ENCODE measurements around the gene PRG3. TPM values are rescaled to one million over a fixed set of nuclear protein-coding genes. Genes with fewer than 3 reads are reported as not detected.

PRG3 gene
- total and polyA plus RNA-seq, 9 of the 15 experiments (the other 6 are each of a cell fraction or from before 2014, with no cell fraction given), result 0.18 to 0.55 (median 0.38) TPM; not detected in 6

GRCh38 chr11:57424137-57424791 lies 43.3 kb upstream of the PRG3 start (continued):
- TF ChIP-seq BCLAF1 (IDR thresholded peaks at IDR 0.05; ENCODE audit: borderline replicate concordance in 1 of 2, control insufficient read depth in 1 of 2, low read depth in 2 of 2, low read length in 1 of 2), result no peak
- no peak for TF ChIP-seq EHMT2 (IDR thresholded peaks at IDR 0.05)
- TF ChIP-seq CHD2 (IDR thresholded peaks at IDR 0.05; ENCODE audit: low read depth, low read length), result no peak
- TF ChIP-seq E2F4 (CRISPR knock-in tag; IDR thresholded peaks at IDR 0.05; ENCODE audit: low read depth), result no peak
- TF ChIP-seq MAFF (IDR thresholded peaks at IDR 0.05; ENCODE audit: low read length), result no peak
- TF ChIP-seq ZNF277 (CRISPR knock-in tag; IDR thresholded peaks at IDR 0.05; ENCODE audit: borderline replicate concordance), result no peak
- TF ChIP-seq ILF3 (IDR thresholded peaks at IDR 0.05; ENCODE audit: borderline replicate concordance), result no peak

All from K562 (cell line).